AG09309 (cell line): ENCODE data around the gene UGT1A1.
A peak's percentile ranks its signal among the peaks of the same experiment; 100 is the strongest.

Experiments
- DNase-seq: peaks from one replicate; pipeline ENCODE4 v3.0.0-alpha.2; 2010; ENCODE audit warnings: low read depth
- H3K4me3 ChIP-seq: 2 replicates; pipeline ENCODE4 v1.5.1; 2011; ENCODE audit warnings: mild to moderate bottlenecking, low read depth, low read length, moderate library complexity; ENCODE audit not compliant: control insufficient read depth
- TF ChIP-seq, protein P1 (sequence below): IDR thresholded peaks from 2 replicates; pipeline ENCODE4 v1.5.1; 2011; ENCODE audit warnings: mild to moderate bottlenecking, low read depth, low read length, inconsistent platforms; ENCODE audit not compliant: insufficient read depth, control insufficient read depth; ENCODE audit errors: missing control alignments

UGT1A1 gene

DNA sequence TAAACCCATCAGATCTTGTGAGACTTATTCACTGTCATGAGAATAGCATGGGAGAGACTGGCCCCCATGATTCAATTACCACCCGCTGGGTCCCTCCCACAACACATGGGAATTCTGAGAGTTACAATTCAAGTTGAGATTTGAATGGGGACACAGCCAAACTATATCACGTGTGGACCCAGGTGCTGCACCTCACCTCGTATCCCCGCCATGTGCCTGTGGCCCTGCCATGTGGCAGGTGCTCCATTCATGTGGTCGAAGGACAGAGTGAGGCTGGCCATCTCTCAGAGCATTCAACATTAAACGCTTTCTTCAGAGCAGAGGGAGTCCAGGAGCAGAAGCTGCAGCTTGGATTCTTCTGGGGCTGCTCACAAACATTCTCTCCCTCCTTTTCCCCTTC lies 50.3 kb downstream of the UGT1A1 start:
- TF ChIP-seq, protein P1, sequence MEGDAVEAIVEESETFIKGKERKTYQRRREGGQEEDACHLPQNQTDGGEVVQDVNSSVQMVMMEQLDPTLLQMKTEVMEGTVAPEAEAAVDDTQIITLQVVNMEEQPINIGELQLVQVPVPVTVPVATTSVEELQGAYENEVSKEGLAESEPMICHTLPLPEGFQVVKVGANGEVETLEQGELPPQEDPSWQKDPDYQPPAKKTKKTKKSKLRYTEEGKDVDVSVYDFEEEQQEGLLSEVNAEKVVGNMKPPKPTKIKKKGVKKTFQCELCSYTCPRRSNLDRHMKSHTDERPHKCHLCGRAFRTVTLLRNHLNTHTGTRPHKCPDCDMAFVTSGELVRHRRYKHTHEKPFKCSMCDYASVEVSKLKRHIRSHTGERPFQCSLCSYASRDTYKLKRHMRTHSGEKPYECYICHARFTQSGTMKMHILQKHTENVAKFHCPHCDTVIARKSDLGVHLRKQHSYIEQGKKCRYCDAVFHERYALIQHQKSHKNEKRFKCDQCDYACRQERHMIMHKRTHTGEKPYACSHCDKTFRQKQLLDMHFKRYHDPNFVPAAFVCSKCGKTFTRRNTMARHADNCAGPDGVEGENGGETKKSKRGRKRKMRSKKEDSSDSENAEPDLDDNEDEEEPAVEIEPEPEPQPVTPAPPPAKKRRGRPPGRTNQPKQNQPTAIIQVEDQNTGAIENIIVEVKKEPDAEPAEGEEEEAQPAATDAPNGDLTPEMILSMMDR: no peak
- H3K4me3 ChIP-seq: no peak overlapping the region
- DNase-seq: no peak

DNA sequence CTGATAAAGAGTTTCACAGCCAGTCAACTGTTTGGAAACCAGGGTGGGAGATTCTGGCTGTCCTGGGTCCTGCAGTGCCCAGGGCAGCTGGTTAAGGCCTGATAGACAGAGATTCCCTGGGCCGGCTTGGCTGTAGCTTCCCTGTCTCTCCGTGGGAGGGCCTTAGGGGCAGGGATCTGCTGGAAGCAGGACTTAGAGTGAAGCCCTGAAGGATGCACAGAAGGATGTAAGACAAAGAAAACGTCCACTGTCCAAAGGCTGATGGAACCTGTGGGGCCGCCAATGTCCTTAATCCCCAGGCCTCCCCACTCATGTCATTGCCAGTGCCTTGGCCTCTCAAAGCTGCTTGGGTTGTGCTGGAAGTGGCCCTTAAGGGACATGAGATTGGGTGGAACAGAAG lies 51.0 kb downstream of the UGT1A1 start:
- TF ChIP-seq, protein P1: no peak
- DNase-seq: no peak
- no peak overlapping the region for H3K4me3 ChIP-seq

DNA sequence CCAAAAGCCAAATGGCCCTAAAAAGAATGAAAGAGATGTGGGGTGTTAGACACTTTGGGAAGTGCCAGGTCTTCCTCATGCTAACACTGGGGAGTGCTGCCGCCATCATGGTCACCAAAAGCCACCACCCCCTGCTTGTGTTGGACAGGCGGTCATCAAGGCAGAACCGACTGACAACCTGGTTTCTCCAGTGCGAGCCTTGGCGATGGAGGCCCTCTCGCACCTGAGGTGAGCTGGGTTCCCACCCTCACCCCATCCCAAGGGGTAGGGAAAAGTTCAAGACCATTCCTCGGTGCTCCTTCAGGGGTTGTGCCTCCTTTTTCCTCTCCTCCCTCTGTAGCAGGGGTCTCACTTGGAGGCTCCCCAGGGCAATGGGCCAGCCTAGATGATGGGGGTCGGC lies 51.7 kb downstream of the UGT1A1 start:
- DNase-seq: no peak
- TF ChIP-seq, protein P1: no peak

DNA sequence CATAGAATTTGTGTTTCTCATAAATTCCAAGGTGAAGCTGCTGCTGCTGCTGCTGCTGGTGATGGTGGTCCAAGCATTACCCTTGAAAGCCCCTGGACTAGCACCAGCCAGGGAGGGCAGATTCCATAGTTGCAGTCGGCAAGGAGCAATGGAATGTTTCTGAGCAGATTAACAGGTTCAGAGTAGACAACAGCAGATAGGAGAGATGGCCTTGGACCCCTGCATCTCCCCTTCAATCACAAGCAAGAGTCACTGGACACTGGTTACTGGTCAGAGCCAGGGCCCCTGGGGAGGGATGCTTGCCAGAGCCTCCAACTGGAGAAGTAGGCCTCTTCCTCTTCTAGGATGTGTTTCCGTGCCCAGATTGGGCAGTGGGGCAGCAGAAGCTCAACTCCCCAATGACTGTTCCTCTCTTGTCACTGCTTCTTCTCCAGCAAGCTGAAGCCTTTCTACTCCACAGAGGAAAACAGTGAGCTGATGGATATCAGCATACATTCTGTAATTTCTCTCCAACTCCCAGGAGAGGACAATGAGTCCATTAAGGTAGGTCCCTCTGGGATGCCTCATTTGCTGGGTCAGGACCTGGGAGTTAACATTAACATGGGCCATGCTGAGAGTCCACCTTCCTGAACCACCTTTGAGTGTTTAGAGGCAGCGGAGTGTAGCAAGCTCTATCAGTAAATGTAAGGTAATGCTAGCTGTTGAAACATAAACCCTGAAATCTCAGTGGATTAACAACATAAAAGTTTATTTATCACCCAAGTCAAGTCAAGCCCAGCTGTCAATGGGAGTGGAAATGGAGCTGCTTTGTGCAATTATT lies 53.4 kb downstream of the UGT1A1 start:
- H3K4me3 ChIP-seq: no peak overlapping the region
- DNase-seq: no peak
- TF ChIP-seq, protein P1: no peak

More for the DNA sequence above, 51.7 kb downstream of the UGT1A1 start:
- no peak overlapping the region for H3K4me3 ChIP-seq

DNA sequence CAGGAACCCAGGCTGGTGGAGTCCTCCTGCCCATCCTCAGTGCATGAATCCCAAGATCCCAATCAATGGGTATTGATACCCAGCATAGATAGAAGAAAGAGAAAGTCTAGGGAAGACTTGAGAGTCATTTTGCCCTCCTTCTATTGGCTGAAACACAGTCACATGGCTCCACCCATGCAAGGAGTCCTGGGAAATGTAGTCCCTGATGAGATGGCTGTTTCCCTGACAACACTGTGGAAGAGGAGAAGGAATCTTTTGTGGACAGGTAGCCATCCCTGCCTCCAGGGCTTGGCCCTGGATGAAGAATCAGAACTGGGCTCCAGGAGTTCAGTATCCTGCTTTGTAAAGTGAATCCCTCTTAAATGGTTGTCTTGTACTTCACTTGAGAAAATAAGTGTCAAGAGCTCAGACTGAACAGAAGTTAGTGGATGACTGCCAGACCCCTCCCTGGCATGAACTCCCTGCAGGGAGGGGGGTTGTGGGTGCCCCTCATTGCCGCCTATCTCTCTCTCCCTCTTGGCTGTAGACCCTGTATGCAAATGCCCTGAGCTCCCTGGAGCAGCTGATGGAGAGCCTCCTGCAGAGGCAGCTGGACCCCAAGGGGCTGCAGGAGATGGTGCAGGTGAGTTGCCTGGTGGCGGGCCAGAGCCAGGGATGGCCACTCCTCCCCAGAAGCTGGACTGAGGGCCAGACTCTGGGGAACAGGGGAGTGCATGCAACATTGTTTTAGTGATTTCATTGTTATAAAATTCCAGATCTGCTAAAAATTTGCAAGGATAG lies 54.2 kb downstream of the UGT1A1 start:
- DNase-seq: no peak
- TF ChIP-seq, protein P1: no peak
- no peak overlapping the region for H3K4me3 ChIP-seq

DNA sequence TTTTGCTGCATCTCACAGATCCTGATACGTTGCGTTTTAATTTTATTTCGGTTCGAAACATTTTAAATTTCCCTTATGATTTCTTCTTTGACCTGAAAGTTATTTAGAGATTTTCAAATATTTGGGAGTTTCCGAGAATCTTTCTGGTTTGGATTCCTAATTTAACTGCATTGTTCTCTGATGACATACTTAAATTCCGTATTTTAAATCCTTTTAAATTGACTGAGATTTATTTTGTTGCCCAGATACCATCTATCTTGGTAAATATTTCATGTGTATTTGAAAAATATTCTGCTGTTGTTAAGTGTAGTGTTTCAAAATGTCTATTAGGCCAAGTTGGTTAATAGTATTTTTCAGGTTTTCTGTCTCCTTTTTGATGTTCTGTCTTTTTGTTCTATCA lies 55.8 kb downstream of the UGT1A1 start:
- peak; percentile 18 for DNase-seq
- TF ChIP-seq, protein P1: no peak

More for the DNA sequence above, 55.8 kb downstream of the UGT1A1 start:
- no peak overlapping the region for H3K4me3 ChIP-seq
